ENCODE measurements around the gene NDUFA7.

DNA sequence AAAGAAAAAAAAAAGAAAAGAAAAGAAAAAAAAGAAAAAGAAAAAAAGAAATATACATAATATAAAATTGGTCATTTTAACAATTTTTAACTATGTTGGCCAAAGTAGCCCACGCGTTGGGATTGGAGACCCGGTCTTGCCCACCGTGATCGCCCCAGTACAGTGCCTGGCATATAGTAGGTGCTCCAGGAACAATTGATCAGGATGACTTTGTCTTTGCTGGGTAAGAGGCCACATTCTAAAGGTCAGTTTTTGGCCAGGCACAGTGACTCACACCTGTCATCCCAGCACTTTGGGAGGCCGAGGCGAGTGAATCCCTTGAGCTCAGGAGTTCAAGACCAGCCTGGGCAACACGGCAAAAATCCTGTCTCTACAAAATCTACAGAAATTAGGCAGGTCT lies 39.0 kb upstream of the NDUFA7 start:
- TF ChIP-seq ZNF557 (CRISPR knock-in tag; IDR thresholded peaks at IDR 0.05) (no peak), FOXK2 (IDR thresholded peaks at IDR 0.05) (no peak), NFYB (CRISPR knock-in tag; IDR thresholded peaks at IDR 0.05) (no peak), ZNF776 (CRISPR knock-in tag; IDR thresholded peaks at IDR 0.05) (no peak), EZH2 (conservative IDR thresholded peaks at IDR 0.05; ENCODE audit: low read depth, low read length) (no peak), ZNF274 (CRISPR knock-in tag; IDR thresholded peaks at IDR 0.05) (no peak), POLR2A (IDR thresholded peaks at IDR 0.05; ENCODE audit: insufficient read depth in 1 of 2, low read depth in 2 of 2, low read length in 2 of 2) (no peak), RBAK (CRISPR knock-in tag; IDR thresholded peaks at IDR 0.05) (no peak), ZBTB39 (CRISPR knock-in tag; IDR thresholded peaks at IDR 0.05) (no peak), CHD4 (IDR thresholded peaks at IDR 0.05; ENCODE audit: borderline replicate concordance, low read length) (no peak)

Measured in HepG2 (cell line).